ENCODE data around the gene IDH3B.
"Not testable (repeated sequence)": the region's sequence is repeated elsewhere in the genome, so short reads cannot be mapped to it uniquely, and the experiment has no call there.

Gene IDH3B

DNA sequence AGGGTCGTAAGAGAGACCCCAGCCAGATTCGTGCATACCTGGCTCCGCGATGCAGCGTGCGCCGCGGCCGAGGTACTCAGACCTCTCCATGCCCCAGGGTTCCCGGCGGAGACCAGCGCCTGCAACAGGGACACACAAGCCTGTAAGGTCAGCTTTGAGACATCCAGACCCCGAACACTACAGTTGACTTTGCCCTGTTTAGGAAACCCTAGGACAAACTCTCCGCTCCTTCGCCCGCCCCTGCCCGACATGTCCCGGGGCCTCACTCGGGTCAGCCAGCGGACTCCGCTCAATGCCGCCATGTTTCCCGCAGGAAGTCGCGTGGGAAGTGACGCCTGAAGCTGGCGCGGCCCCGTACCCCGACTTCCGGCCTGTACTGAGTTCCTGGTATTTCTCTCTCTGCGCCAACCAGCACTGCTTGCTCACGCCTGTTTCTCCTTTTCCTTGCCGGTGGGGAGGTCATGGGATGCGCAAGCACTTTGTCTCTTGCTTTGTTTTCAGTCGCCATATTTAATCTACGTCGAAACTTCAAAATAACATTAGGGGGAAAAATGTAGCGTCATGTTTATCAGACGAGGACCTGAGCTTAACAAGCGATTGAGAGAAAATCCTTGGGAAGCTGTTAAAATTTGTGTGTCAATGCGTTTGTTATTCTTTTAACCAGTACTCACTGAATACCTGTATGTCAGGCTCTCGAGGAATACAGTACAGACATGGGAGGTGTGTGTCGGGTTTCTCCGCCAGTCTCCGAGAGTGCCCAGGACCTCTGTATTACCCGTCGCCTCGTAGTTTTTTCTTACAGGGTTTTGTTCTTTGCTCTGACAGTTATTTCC lies at the start of gene IDH3B:
Gene IDH3B (minus strand): TSS at position 330 of the 833 bp plus-strand sequence. CDS start 28 bp downstream, at position 302.
- peak; percentile 93 for DNase-seq (ENCODE audit: low read depth)

- DNase-seq (ENCODE audit: low read depth), result no peak
These were observed 49.3 kb upstream of the IDH3B start for GRCh38 chr20:2713285-2713684.

GRCh38 chr20:2709205-2709981 lies 45.4 kb upstream of the IDH3B start:
- DNase-seq (ENCODE audit: low read depth), result no peak

DNA sequence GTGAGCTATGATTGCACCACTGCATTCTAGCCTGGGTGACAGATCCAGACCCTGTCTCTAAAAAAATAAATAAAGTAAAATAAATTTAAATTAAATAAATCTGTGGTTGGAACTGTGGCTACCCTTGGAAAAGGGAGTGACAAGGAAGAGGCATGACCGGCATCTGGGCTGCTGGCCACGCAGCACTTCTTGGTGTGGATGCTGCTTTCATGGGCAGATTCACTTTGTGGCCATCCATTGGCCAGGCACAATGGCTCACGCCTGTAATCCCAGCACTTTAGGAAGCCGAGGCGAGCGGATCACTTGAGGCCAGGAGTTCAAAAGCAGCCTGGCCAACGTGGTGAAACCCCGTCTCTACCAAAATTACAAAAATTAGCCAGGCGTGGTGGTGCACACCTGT lies 44.6 kb upstream of the IDH3B start:
- DNase-seq (ENCODE audit: low read depth), result no peak

DNA sequence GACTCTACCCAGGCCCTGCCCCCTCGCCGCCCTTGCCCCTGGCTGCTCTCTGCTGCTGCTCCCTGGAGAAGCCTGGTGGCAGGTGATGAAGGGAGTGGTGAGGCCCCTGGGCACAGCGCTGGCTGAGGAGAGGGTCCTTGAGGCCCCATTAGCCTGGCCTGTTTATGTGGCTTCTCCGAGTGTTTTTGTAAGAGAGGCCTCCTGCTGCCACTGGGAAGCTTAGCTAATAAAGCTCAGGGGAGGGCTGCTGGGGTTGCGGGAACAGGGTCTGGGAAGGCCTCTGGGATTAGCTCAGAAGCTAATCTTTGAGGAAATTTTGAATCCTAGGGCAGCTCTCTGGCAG lies 44.0 kb upstream of the IDH3B start:
- no peak for DNase-seq (ENCODE audit: low read depth)

- no peak for DNase-seq (ENCODE audit: low read depth)
These were observed 43.5 kb upstream of the IDH3B start for GRCh38 chr20:2707353-2708072.

GRCh38 chr20:2706688-2707352 lies 42.8 kb upstream of the IDH3B start:
- DNase-seq (ENCODE audit: low read depth), result no peak

DNA sequence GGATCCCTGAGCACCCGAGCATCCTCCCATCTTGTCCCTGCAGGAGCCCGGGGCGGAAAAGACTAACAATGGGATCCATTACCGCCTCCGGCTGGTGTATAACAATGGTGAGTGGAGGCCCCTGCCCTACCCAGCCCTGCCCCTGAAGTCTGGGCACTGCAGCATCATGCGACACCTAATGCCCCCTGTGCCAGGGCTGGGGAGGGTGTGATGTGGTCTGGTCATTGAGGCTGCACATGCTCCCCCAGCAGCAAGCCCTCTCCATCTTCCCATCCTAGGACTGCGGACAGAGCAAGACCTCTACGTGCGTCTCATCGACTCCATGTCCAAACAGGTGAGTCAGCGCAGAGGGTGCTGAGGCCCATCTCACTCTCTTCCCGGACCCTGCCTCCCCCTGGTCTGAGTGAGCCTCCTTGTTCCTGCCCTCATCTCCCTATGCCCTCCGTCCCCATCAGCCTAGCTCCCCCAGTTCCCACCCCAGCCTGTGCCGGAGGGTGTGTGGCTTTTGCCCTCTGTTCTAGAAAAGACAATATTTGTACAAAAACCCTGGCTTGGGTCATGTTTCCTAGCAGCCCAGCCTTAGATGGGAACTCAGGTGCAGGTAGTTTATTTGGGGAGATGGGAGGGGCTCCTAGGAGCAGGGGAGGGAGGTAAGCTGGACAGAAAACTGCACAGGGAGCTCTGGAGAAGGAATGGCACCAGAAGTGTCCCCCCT lies 42.1 kb upstream of the IDH3B start:
- no peak for DNase-seq (ENCODE audit: low read depth)

GRCh38 chr20:2703716-2704475 lies 39.9 kb upstream of the IDH3B start:
- DNase-seq (ENCODE audit: low read depth), result no peak

GRCh38 chr20:2701671-2702081 lies 37.7 kb upstream of the IDH3B start:
- DNase-seq (ENCODE audit: low read depth), result no peak

- DNase-seq (ENCODE audit: low read depth), result no peak
These were observed 37.1 kb upstream of the IDH3B start for GRCh38 chr20:2700913-2701620.

DNA sequence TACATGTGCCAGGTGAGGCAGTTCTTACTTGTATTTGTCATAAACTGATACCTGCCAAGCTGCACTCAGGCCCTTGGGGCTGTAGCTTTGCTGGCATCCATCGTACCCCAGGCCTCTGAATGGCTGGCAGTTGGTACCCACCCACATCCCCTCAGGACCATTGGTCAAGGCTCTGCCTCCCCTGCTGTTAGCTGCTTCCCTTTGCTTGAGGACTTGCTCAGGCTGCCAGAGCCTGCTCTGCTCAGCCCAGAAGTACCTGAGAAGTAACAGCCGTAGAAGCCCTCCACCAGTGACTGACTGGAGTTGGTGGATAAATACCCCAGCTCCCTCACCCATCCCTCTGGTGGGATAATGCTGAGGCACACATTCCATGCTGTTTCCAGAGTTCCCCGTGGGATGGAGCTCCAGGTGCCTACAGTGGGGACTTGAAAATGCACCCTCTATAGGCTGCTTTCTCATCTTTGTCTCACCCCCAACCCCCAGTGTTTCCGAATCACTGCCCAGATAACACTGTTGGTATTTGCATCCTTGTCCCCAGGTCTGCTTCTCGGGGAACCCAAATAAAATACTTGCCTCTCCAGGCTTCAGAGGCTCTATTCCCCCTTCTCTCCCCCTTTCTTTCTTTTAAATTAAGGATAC lies 35.9 kb upstream of the IDH3B start:
- DNase-seq (ENCODE audit: low read depth), result no peak

GRCh38 chr20:2698912-2699311 lies 34.9 kb upstream of the IDH3B start:
- no peak for DNase-seq (ENCODE audit: low read depth)

- DNase-seq (ENCODE audit: low read depth), result no peak
These were observed 34.3 kb upstream of the IDH3B start for GRCh38 chr20:2698186-2698817.

DNA sequence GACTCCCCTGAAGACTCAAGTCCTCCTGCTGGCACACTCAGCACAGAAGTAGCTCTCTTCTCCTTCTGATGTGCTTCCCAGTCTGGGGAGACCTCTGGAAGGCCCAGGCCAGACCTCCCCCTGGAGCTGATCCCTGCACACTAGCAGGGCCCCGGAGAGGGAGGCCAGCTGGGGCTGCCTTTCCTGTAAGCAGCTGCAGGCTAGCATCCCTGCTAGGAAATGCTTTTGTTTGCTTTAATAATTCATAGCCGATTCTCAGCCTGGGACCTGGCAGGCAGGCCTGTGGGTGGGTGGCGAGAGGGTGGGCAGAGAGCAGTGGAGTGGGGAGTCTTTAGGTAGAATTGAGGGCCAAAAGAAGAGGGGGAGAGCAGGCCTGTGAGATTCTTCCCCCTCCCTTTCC lies 33.8 kb upstream of the IDH3B start:
- no peak for DNase-seq (ENCODE audit: low read depth)

DNA sequence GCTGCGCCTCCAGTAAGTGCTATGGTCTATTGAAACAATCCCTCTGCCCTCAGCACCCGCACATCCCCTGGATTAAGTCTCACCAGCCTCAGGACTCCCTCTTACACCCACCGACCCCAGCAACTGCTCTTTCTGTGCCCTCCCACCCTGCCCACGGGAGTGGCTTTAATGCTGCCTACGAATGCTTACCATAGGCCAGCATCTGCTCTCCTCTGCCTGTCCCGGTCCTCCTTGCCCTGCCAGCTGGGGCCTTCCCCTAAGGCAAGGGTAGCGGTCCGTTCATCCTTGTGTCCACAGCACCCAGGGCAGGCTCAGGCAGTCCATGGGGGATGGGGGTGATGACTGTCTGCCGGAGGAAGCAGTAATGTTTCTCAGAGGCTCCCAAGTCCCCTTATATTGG lies 32.6 kb upstream of the IDH3B start:
- no peak for DNase-seq (ENCODE audit: low read depth)

DNA sequence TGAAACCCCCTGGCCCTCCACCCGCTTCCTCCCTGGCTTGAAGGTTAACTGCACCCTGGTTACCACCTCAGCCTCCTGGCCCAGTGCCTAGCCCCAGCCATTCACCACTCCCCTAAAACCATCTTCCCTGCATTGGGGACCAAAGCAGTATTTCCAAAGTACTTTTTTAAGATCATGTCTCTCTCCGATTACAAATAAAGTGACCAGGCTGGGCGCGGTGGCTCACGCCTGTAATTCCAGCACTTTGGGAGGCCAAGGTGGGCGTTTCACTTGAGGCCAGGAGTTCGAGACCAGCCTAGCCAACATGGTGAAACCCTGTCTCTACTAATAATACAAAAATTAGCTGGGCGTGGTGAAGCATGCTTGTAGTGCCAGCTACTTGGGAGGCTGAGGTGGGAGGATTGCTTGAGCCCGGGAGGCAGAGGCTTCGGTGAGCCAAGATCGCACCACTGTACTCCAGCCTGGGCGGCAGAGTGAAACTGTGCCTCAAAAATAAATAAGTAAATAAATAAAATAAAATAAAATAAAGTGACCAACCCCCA lies 32.0 kb upstream of the IDH3B start:
- not testable (repeated sequence) for DNase-seq (ENCODE audit: low read depth)

- no peak for DNase-seq (ENCODE audit: low read depth)
These were observed 31.4 kb upstream of the IDH3B start for GRCh38 chr20:2695206-2695983.
